DMS79 treated with DMSO at 0.1 percent for 48 hours (cell line): ENCODE results near the gene PHKA2.

Source experiments
- DNase-seq: peaks from one replicate; lab custom pipeline; 2025; lab: John Stamatoyannopoulos, UW

The PHKA2 gene

DNA sequence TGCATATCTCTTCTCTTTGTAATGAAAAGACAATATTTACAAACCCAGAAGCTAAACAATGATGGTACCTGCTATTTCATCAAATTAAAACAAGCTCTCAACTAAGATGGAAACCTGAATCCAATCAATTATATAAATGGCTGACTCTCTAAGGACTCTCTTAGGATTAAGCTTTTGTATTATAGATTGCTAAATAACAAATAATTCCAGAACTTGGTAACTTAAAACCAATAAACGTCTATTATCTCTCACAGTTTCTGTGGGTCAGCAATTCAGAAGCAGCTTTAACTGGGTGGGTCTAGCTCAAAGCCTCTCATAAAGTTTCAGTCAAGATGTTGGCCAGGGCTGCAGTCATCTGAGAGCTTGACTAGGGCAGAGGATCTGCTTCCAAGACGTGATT, 12.4 kb downstream of the PHKA2 start:
- no peak for DNase-seq

GRCh38 chrX:18970465-18970864, 13.4 kb downstream of the PHKA2 start:
- no peak for DNase-seq

DNA sequence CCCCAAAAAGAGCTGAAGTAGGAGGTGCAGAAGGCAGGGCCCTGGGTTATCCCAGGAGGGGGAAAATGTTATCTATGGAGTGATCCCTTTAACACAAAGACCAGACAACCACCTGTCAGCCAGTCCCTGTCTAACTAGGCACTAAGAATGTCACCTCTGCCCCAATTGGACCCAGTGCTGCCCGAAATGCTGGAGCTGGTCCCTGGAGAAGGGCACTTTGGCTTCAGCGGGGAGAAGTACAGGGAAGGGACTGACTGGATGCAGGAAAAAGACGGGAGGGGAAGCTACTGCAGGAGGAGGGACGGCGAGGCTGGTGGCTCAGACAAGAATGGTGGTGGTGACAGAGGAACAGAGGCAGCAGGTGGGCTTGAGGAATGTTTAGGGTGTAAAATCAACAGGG, 17.3 kb downstream of the PHKA2 start:
- no peak for DNase-seq

DNA sequence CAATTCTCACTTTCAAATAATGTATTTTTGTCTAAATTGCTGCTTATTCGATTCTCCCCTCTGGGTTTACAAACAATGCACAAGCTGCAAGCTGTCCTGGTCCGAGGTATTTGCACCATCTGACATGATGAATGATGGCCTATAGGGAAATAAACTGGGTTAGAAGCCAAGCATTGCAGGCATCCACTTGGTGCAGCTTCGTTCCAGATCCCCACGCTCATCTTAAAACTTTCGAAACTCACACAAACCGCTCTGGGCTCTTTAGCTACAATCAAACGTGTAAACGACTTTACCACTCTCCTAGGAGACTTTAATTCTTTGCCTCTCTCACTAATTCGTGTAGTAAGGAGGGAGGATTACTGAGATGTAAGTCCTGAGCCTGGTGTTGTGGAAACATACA, 19.0 kb downstream of the PHKA2 start:
- DNase-seq, result no peak

GRCh38 chrX:18964026-18964425, 19.9 kb downstream of the PHKA2 start:
- DNase-seq, result no peak

- no peak for DNase-seq
Observed at GRCh38 chrX:18962329-18962728, 21.6 kb downstream of the PHKA2 start.

- DNase-seq, result no peak
Observed at GRCh38 chrX:18961686-18962085, 22.2 kb downstream of the PHKA2 start.

GRCh38 chrX:18956303-18957032, 27.4 kb downstream of the PHKA2 start:
- DNase-seq, result no peak

DNA sequence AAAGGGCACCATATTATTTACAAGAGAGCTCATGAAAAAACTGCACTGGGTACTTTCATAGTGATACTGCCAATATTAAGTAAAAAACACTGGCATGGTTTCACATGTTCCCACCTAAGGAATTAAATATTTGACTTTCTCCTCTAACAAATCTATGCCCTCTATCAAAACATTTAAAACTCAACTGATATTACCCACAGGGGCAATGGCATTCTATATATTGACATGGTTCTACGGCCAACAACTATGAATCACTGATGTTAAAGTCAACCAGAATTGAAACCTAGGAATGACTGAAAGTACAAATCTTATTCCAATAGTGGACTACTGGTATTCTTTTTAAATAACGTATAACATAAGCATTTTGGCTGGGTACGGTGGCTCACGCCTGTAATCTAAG, 28.2 kb downstream of the PHKA2 start:
- DNase-seq, result no peak

GRCh38 chrX:18951032-18951431, 32.9 kb downstream of the PHKA2 start:
- no peak for DNase-seq

GRCh38 chrX:18949944-18950301, 34.0 kb downstream of the PHKA2 start:
- DNase-seq, result no peak

GRCh38 chrX:18949291-18949943, 34.5 kb downstream of the PHKA2 start:
- DNase-seq, result no peak

DNA sequence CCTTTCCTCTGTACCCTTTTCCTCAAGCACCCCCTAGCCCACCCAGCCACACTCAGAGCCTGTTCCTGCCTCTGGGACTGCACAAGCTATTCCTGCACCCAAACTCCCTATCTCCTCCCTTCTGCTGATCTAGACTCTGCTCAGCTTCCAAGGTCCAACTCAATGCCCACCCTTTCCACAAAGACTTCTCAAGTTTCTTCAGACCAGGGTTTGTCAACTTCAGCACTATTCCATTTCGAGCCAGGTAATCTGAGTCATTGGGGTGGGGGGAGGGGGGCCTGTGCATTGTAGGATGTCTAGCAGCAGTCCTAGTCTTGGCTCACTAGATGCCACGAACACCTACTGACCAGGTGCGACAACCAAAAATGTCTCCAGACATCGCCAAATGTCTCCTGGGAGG, 37.3 kb downstream of the PHKA2 start:
- DNase-seq, result no peak

DNA sequence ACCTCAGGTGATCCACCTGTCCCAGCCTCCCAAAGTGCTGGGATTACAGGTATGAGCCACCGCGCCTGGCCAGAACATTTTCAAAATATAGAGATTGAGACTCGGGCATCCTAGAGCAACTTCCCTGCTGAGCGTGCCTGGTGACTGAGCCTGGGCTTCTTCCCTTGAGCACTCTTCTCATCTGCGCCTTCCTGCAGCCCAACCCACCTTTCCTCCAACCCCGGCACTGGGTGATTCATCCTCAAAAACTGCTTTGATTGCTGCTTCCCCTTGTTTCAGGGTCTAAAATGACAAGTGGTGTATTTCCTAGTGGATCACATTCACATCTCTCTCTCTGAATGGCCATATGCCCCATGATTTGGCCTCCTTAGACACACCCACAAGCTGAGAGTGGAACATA, 37.8 kb downstream of the PHKA2 start:
- DNase-seq, result no peak

- DNase-seq, result no peak
Observed at GRCh38 chrX:18945483-18945882, 38.4 kb downstream of the PHKA2 start.

DNA sequence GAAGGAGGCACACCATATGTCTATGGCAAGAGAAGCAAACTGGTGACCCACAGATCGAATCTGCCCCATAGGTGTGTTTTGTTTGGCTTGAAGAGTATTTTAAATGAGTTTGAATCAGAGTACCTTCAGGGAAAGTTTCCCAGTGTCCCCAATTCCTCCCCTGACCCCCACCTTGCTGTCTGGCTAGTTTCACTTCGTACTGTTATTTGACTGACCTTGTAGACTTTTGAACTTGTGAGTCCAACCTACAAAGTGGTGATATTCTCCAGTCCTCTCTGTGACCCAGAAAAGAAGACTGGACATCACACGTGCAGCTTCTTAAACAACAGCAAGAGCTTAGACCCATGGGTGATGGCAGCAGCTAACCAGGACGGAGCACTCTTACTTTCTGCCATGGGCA, 39.4 kb downstream of the PHKA2 start:
- DNase-seq, result no peak

DNA sequence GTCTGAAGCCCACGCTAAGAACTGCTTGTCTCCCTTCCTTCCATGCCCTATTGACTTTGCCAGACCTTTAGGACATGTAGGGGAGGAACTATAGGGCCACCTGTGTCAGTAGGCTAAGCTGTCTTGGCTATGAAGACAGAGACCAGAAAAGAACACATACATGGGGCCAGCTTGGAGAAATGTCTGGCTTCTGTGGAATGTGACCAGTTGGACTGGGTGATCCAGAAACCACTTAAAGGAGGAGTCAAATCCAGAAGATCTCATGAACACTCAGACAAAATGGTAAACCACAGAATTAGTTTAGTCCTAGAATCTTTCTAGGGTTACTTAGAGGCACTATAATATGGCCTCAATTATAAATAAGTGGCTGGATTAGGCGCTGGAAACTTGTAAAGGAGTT, 42.0 kb downstream of the PHKA2 start:
- DNase-seq, result no peak

GRCh38 chrX:18938710-18939109, 45.2 kb downstream of the PHKA2 start:
- DNase-seq, result peak; percentile 18

DNA sequence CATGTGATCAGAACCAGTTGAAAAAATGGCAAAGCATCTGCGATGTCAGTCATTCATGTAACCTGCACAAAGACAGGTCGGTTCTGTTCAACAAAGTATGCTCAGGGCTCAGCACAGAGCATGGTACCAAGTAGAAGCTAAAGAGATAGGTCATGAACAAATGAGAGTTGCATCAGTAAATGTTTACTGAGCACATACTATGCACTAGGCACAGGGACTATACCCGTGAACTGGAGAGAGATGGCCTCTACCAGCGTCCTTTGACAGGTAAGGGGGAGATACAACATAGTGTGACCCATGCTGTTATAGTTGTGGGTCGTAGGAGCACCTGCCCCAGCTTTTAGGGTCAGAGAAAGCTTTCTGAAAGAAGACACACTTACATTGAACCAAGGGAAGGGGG, 46.7 kb downstream of the PHKA2 start:
- DNase-seq, result no peak

DNA sequence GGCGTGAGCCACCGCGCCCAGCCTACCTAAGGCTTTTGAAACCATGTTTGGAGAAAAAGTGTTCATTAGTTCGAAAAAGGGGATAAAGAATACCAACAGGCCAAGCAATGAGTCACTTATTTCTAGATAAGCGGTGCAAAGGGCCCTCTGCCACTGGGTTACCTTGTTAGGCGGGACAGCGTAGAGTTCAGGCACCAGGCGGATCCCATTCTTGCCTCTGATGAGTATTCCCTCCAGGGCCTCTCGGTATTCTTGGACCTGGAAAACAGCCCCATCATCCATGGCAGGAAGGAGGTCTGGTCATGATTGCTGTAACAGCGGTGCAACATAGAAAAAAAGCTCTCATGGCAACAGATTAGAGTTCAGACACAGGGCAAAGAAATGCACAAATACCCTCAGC, 48.0 kb downstream of the PHKA2 start:
- DNase-seq, result no peak

DNA sequence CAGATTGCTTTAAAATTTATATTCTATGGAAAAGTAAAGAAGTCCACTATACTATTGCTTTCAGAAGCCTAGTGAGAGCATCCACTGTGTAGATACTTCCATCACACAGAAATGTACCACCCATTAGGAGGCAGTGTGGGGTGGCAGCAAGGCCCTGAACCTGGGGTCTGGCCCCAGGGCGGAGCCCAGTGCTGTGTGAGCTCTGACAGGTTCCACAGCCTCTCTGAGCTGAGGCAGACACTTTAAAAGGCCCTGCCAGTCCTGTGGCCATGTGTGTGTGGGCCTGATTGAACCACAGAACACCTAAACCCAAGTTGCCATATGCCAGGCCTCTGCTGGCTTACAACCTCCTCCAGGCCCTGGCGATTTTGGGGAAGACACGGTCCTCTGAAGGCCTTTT, 49.2 kb downstream of the PHKA2 start:
- no peak for DNase-seq

DNA sequence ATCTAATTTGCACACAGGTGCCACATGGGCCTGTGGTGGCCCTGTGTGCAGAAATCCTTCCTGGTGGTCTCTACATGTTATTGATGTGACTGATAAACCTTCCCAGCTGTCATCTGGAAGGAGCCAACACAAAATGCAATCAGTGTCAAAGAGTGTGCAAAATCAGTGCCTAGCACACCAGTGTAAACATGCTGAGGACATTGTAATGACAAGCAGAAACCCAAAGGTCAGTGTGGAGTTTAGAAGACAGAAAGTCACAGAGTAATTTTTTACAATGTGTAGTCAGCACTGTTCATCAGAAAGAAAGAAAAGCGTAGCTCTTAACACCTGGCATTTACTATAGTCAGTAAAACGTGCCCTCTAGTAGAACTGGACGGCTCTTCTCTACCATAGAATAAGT, 50.3 kb downstream of the PHKA2 start:
- DNase-seq, result no peak

DNA sequence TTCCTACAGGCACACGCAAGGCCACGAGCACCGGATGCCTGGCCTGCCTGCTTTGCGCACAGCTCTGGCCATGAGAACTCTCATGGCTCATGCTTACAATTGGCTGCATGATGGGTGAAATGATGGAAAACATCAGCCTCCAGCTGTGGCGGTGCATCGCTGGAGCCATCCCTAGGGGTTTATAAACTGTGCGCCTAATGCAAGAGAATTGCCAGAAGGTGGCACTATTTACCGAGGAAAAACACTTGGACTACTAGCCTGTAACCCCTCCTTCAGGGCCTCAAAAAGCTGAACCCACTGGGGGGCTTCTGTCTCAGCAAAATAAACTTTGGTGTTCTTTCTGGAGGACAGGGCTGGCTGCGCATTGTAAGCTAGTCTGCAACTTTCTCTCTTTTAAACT, 51.9 kb downstream of the PHKA2 start:
- DNase-seq, result no peak

GRCh38 chrX:18929775-18930174, 54.1 kb downstream of the PHKA2 start:
- DNase-seq, result no peak
